GM12878 (cell line): Measurements from ENCODE around the gene KATNB1. TPM values are rescaled to one million over a fixed set of nuclear protein-coding genes. Genes with fewer than 3 reads are reported as not detected.

Experiments used
- ATAC-seq: fragments of 200-7000 bp; cut with Tn5 transposase; 3 replicates; pipeline ENCODE4 v1.9.1; 2020; ENCODE audit warnings: mild to moderate bottlenecking, moderate library complexity
- BruUV-seq: library from RNA; stranded (reverse); fragments of 400-500 nt; replicated peaks from 2 replicates; lab custom pipeline; 2021; lab: Mats Ljungman, UMichigan
- CTCF ChIA-PET: fragments of 300-600 bp; sonication (Branson Sonifier 250); formaldehyde crosslinking; extraction: SDS; loops from one replicate; lab custom pipeline; 2021; ENCODE audit warnings: inconsistent platforms; lab: Yijun Ruan, JAX
- POLR2A ChIA-PET: fragments of 350-600 bp; formaldehyde crosslinking; extraction: SDS; loops from one replicate; lab custom pipeline; 2021; ENCODE audit warnings: inconsistent platforms; lab: Charles Lee
- RAD21 ChIA-PET: fragments of 300-600 bp; sonication (Branson Sonifier 250); formaldehyde crosslinking; loops from one replicate; lab custom pipeline; 2023; ENCODE audit warnings: antibody characterized with exemption; ENCODE audit not compliant: unreplicated experiment; lab: Charles Lee
- SMC1A ChIA-PET: fragments of 300-600 bp; sonication (Branson Sonifier 250); formaldehyde crosslinking; loops from one replicate; lab custom pipeline; 2023; ENCODE audit not compliant: unreplicated experiment, uncharacterized antibody; lab: Charles Lee
- DNase-seq: peaks from one replicate; pipeline ENCODE4 v3.0.0-alpha.2; 2011; ENCODE audit warnings: low read depth, low spot score
- FAIRE-seq: peaks from 3 replicates; lab custom pipeline; 2011; peaks lifted over from hg19 to GRCh38; lab: Jason Lieb, UNC
- H2AFZ ChIP-seq: 2 replicates; pipeline ENCODE4 v1.6.0; 2011; ENCODE audit warnings: low read depth, low read length, control low read depth; ENCODE audit not compliant: control insufficient read depth
- H3K27ac ChIP-seq: 2 replicates; pipeline ENCODE4 v1.5.1; 2011; ENCODE audit warnings: control low read depth; ENCODE audit not compliant: control insufficient read depth, insufficient read depth
- H3K27me3 ChIP-seq, 2 experiments: replicated peaks in 1 of 2; 2 replicates each; pipeline versions ENCODE4 v1.6.0 to v1.6.1; 2011; ENCODE audit warnings: low read length in 1 of 2; ENCODE audit not compliant: control insufficient read depth in 2 of 2, insufficient read depth in 2 of 2
- H3K36me3 ChIP-seq, 2 experiments: 2 replicates each; pipeline ENCODE4 v1.5.1; 2011; ENCODE audit warnings: low read length in 1 of 2; ENCODE audit not compliant: control insufficient read depth in 2 of 2, insufficient read depth in 2 of 2
- H3K4me1 ChIP-seq: 2 replicates; pipeline ENCODE4 v1.6.1; 2011; ENCODE audit warnings: mild to moderate bottlenecking, low read length, moderate library complexity, mixed read lengths; ENCODE audit not compliant: control insufficient read depth, insufficient read depth
- H3K4me2 ChIP-seq: 2 replicates; pipeline ENCODE4 v1.6.0; 2011; ENCODE audit warnings: control low read depth; ENCODE audit not compliant: control insufficient read depth, insufficient read depth
- H3K4me3 ChIP-seq: fragments of 200-600 bp; sonication (generic); 2 replicates; pipeline ENCODE4 v1.5.1; 2016
- H3K79me2 ChIP-seq: 2 replicates; pipeline ENCODE4 v1.6.0; 2011; ENCODE audit warnings: low read length; ENCODE audit not compliant: control insufficient read depth, insufficient read depth
- H3K9ac ChIP-seq: 2 replicates; pipeline ENCODE4 v1.8.0; 2011; ENCODE audit warnings: low read length, control low read depth, mixed read lengths; ENCODE audit not compliant: control insufficient read depth, insufficient read depth
- H3K9me3 ChIP-seq: replicated peaks from 3 replicates; pipeline ENCODE4 v1.5.1; 2011; ENCODE audit warnings: mild to moderate bottlenecking, low read length; ENCODE audit not compliant: control insufficient read depth, insufficient read depth
- H4K20me1 ChIP-seq: 2 replicates; pipeline ENCODE4 v1.6.0; 2011; ENCODE audit not compliant: control insufficient read depth, insufficient read depth
- CBX5 ChIP-seq: sonication (generic); IDR thresholded peaks from 2 replicates; pipeline ENCODE4 v1.6.1; 2016; ENCODE audit warnings: low read depth, moderate library complexity, mild to moderate bottlenecking, inconsistent platforms
- CEBPZ ChIP-seq: fragments of 150-350 bp; IDR thresholded peaks from 2 replicates; pipeline ENCODE4 v1.6.1; 2016; ENCODE audit warnings: low read depth, low read length
- LARP7 ChIP-seq: fragments of 450-650 bp; IDR thresholded peaks from 2 replicates; pipeline ENCODE4 v1.6.1; 2017; ENCODE audit warnings: mild to moderate bottlenecking
- MAX ChIP-seq: IDR thresholded peaks from 2 replicates; pipeline ENCODE4 v1.6.1; 2012; ENCODE audit warnings: low read depth, low read length, improper control_type of control experiment
- MTA2 ChIP-seq: fragments of 450-650 bp; IDR thresholded peaks from 2 replicates; pipeline ENCODE4 v1.6.1; 2016; ENCODE audit warnings: low read depth, mild to moderate bottlenecking, moderate library complexity
- NFXL1 ChIP-seq: fragments of 450-650 bp; IDR thresholded peaks from 2 replicates; pipeline ENCODE4 v1.6.1; 2017; ENCODE audit warnings: antibody characterized with exemption, mild to moderate bottlenecking, borderline replicate concordance
- POLR2A ChIP-seq: IDR thresholded peaks from 2 replicates; pipeline ENCODE4 v1.6.1; 2011; ENCODE audit warnings: low read depth, mild to moderate bottlenecking, low read length
- RBBP5 ChIP-seq: fragments of 200-600 bp; sonication (generic); conservative IDR thresholded peaks from 2 replicates; pipeline ENCODE4 v1.6.1; 2016
- SUPT20H ChIP-seq: IDR thresholded peaks from 2 replicates; pipeline ENCODE4 v1.6.1; 2011; ENCODE audit warnings: low read depth, mild to moderate bottlenecking, low read length, moderate library complexity, borderline replicate concordance; ENCODE audit not compliant: control insufficient read depth
- ZBTB4 ChIP-seq: fragments of 450-650 bp; formaldehyde crosslinking; IDR thresholded peaks from 2 replicates; pipeline ENCODE4 v1.4.0; 2022; ENCODE audit warnings: mild to moderate bottlenecking, moderate library complexity
- WGBS: methylation state at CpG from one replicate; pipeline ENCODE4 v1.1.6; 2016; ENCODE audit warnings: low lambda C conversion rate; ENCODE audit not compliant: insufficient replicate concordance, insufficient coverage; ENCODE audit errors: missing lambda C conversion rate; 5-methylcytosine and 5-hydroxymethylcytosine counted together
- in situ Hi-C: fragments of 300-500 bp; cut with MboI; formaldehyde crosslinking; loops from 9 replicates; pipeline ENCODE4 v1.14.3; 2018; ENCODE audit warnings: mixed read lengths
- intact Hi-C: fragments of 100-400 bp; cut with micrococcal nuclease; formaldehyde crosslinking; loops from one replicate; pipeline ENCODE4 v1.14.2; 2022; ENCODE audit not compliant: unreplicated experiment
- polyA plus RNA-seq, 11 experiments: library from polyadenylated mRNA; depleted of rRNA in 4 of 11; unstranded in 6 of 11; stranded (reverse) in 5 of 11; fragments of >200 nt; fragmentation: Nextera tagmentation in 4 of 11; fragmentation: Illumina TruSeq in 1 of 11; extraction: Ambion mirVana in 4 of 11; extraction: Trizol in 1 of 11; gene quantifications; 1 replicate in 1 of 11; 2 replicates in 10 of 11; pipeline versions ENCODE4 v1.2.1 to v1.2.3, GENCODE V29; 2011 to 2016; ENCODE audit warnings: inconsistent platforms in 2 of 11, missing spikeins in 2 of 11, low read depth in 1 of 11
- total RNA-seq, 4 experiments: library from RNA; depleted of rRNA in 3 of 4; stranded (reverse); fragments of >200 nt in 3 of 4; fragmentation: Illumina TruSeq in 1 of 4; extraction: Trizol in 1 of 4; gene quantifications; 2 replicates each; pipeline versions ENCODE4 v1.2.1 to v1.2.3, GENCODE V29; 2013 to 2021

The KATNB1 gene
- total and polyA plus RNA-seq, 10 of the 15 experiments (the other 5 are each of a cell fraction or from before 2014, with no cell fraction given), result 0.71 to 46.5 (median 19.5) TPM

- intact Hi-C loops, result no loop called here
- ATAC-seq, result no peak
Measured at GRCh38 chr16:57707331-57707730, 28.2 kb upstream of the KATNB1 start.

More at GRCh38 chr16:57707331-57707730, 28.2 kb upstream of the KATNB1 start:
- Histone ChIP-seq H3K4me2 (no peak overlapping the region), H3K4me3 (no peak overlapping the region), H3K27me3 (no peaks in the 10 kb centered on the region), H3K4me1 (no peaks in the 10 kb centered on the region), H2AFZ (no peak overlapping the region), H3K9me3 (no peaks in the 10 kb centered on the region), H3K79me2 (no peaks in the 10 kb centered on the region), H3K36me3 (no peaks in the 10 kb centered on the region), H4K20me1 (no peaks in the 10 kb centered on the region), H3K27ac (no peak overlapping the region)
- WGBS, result 51% methylated on average over 11 of the region's 11 CpGs
- ChIA-PET SMC1A (no interaction called here), RAD21 (no interaction called here)
- in situ Hi-C loops, result no loop called here
- BruUV-seq, result no TSS peak
- DNase-seq, result no peak
- no peak for TF ChIP-seq LARP7
- TF ChIP-seq CEBPZ, result no peak
- TF ChIP-seq RBBP5, result no peak
- TF ChIP-seq ZBTB4 (CRISPR knock-in tag), result no peak
- no peak for TF ChIP-seq NFXL1
- TF ChIP-seq CBX5, result no peak
- TF ChIP-seq POLR2A, result no peak
- no peak for TF ChIP-seq MTA2
- no peak for TF ChIP-seq MAX
- no peak for TF ChIP-seq SUPT20H
- TF ChIP-seq, all 136 proteins: peak for 0
- H3K9ac ChIP-seq, result no peak overlapping the region
- FAIRE-seq, result no peak
- ChIA-PET CTCF (no interaction called here), POLR2A (no interaction called here)
